K562 (cell line): ENCODE data around the gene CACNB2.

ENCODE experiments used
- E2F5 ChIP-seq: sonication (generic); formaldehyde crosslinking; IDR thresholded peaks from 2 replicates; pipeline ENCODE4 v1.8.0; 2022; ENCODE audit warnings: mild to moderate bottlenecking, missing genetic modification reagents
- HDGF ChIP-seq: fragments of 450-650 bp; IDR thresholded peaks from 2 replicates; pipeline ENCODE4 v1.6.1; 2016
- MYC ChIP-seq, 2 experiments: fragments of 250-450 bp in 1 of 2; sonication (Bioruptor Pico) in 1 of 2; IDR thresholded peaks; 2 replicates each; pipeline versions ENCODE4 v1.5.1 to v1.6.1; 2012 to 2021; ENCODE audit warnings: low read depth in 2 of 2, borderline replicate concordance in 1 of 2, improper control_type of control experiment in 1 of 2, low read length in 1 of 2, mild to moderate bottlenecking in 1 of 2, moderate library complexity in 1 of 2
- NR3C1 ChIP-seq: sonication (generic); formaldehyde crosslinking; IDR thresholded peaks from 2 replicates; pipeline ENCODE4 v1.8.1; 2022; ENCODE audit warnings: missing genetic modification reagents
- PBX2 ChIP-seq, 2 experiments: IDR thresholded peaks in 1 of 2; conservative IDR thresholded peaks in 1 of 2; 2 replicates each; pipeline ENCODE4 v1.6.1; 2016; ENCODE audit warnings: low read depth in 2 of 2, mild to moderate bottlenecking in 1 of 2, missing compliant biosample characterization in 1 of 2, missing genetic modification characterization in 1 of 2, moderate library complexity in 1 of 2
- POLR2AphosphoS5 ChIP-seq: IDR thresholded peaks from 2 replicates; pipeline ENCODE4 v1.6.1; 2011; ENCODE audit warnings: mild to moderate bottlenecking, low read depth, low read length, moderate library complexity; ENCODE audit not compliant: control insufficient read depth, insufficient read depth
- PREB ChIP-seq: sonication (generic); formaldehyde crosslinking; IDR thresholded peaks from 2 replicates; pipeline ENCODE4 v1.8.1; 2023; ENCODE audit warnings: mild to moderate bottlenecking, missing genetic modification reagents
- RAD21 ChIP-seq, 2 experiments: fragments of 250-450 bp in 1 of 2; fragments of 450-650 bp in 1 of 2; sonication (Bioruptor Pico) in 1 of 2; formaldehyde crosslinking in 1 of 2; IDR thresholded peaks in 1 of 2; conservative IDR thresholded peaks in 1 of 2; 2 replicates each; pipeline versions ENCODE4 v1.4.0 to v1.8.0; 2020 to 2022; ENCODE audit warnings: mild to moderate bottlenecking in 2 of 2, moderate library complexity in 1 of 2
- TARDBP ChIP-seq: fragments of 450-650 bp; IDR thresholded peaks from 2 replicates; pipeline ENCODE4 v1.6.1; 2016
- UBTF ChIP-seq, 2 experiments: IDR thresholded peaks; 2 replicates each; pipeline ENCODE4 v1.6.1; 2012; ENCODE audit warnings: improper control_type of control experiment in 2 of 2, low read depth in 2 of 2, low read length in 2 of 2, borderline replicate concordance in 1 of 2
- ZNF274 ChIP-seq: IDR thresholded peaks from 2 replicates; pipeline ENCODE4 v1.6.1; 2011; ENCODE audit warnings: low read depth, mild to moderate bottlenecking, low read length, moderate library complexity, borderline replicate concordance
- ZNF431 ChIP-seq: sonication (generic); formaldehyde crosslinking; IDR thresholded peaks from 2 replicates; pipeline ENCODE4 v1.8.0; 2022; ENCODE audit warnings: mild to moderate bottlenecking, missing genetic modification reagents
- TF ChIP-seq, protein P1 (sequence below), 3 experiments: IDR thresholded peaks in 2 of 3; conservative IDR thresholded peaks in 1 of 3; 2 replicates each; pipeline ENCODE4 v1.5.1; 2011 to 2012; ENCODE audit warnings: low read length in 3 of 3, mild to moderate bottlenecking in 3 of 3, control low read depth in 2 of 3, improper control_type of control experiment in 1 of 3, inconsistent platforms in 1 of 3, low read depth in 1 of 3, mixed read lengths in 1 of 3, moderate library complexity in 1 of 3; ENCODE audit not compliant: insufficient read depth in 2 of 3
- TF ChIP-seq, protein P2 (sequence below): fragments of 250-450 bp; sonication (Bioruptor Pico); IDR thresholded peaks from 2 replicates; pipeline ENCODE4 v1.4.0; 2020

GRCh38 chr10:18122753-18123152, 17.5 kb upstream of the CACNB2 start:
- TF ChIP-seq E2F5 (CRISPR knock-in tag) (no peak), NR3C1 (CRISPR knock-in tag) (no peak), RAD21 (CRISPR knock-in tag; conservative IDR thresholded peaks at IDR 0.05 in 1 of 2, IDR thresholded peaks at IDR 0.05 in 1 of 2) (no peak), HDGF (no peak), TARDBP (no peak), ZNF274 (no peak), PREB (CRISPR knock-in tag) (no peak), MYC (IDR thresholded peaks at IDR 0.05; ENCODE audit: low read depth, low read length) (no peak), MYC (CRISPR knock-in tag; IDR thresholded peaks at IDR 0.05; ENCODE audit: borderline replicate concordance, low read depth) (no peak), UBTF (IDR thresholded peaks at IDR 0.05; ENCODE audit: borderline replicate concordance in 1 of 2, low read depth in 2 of 2, low read length in 2 of 2) (no peak), POLR2AphosphoS5 (no peak), ZNF431 (no peak), PBX2 (CRISPR knock-in tag; IDR thresholded peaks at IDR 0.05; ENCODE audit: low read depth) (no peak), PBX2 (tag; conservative IDR thresholded peaks at IDR 0.05; ENCODE audit: low read depth) (no peak)
- TF ChIP-seq, protein P1, sequence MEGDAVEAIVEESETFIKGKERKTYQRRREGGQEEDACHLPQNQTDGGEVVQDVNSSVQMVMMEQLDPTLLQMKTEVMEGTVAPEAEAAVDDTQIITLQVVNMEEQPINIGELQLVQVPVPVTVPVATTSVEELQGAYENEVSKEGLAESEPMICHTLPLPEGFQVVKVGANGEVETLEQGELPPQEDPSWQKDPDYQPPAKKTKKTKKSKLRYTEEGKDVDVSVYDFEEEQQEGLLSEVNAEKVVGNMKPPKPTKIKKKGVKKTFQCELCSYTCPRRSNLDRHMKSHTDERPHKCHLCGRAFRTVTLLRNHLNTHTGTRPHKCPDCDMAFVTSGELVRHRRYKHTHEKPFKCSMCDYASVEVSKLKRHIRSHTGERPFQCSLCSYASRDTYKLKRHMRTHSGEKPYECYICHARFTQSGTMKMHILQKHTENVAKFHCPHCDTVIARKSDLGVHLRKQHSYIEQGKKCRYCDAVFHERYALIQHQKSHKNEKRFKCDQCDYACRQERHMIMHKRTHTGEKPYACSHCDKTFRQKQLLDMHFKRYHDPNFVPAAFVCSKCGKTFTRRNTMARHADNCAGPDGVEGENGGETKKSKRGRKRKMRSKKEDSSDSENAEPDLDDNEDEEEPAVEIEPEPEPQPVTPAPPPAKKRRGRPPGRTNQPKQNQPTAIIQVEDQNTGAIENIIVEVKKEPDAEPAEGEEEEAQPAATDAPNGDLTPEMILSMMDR (IDR thresholded peaks at IDR 0.05 in 2 of 3, conservative IDR thresholded peaks at IDR 0.05 in 1 of 3; ENCODE audit: insufficient read depth in 2 of 3, low read depth in 1 of 3, low read length in 3 of 3) = no peak
- TF ChIP-seq, protein P2, sequence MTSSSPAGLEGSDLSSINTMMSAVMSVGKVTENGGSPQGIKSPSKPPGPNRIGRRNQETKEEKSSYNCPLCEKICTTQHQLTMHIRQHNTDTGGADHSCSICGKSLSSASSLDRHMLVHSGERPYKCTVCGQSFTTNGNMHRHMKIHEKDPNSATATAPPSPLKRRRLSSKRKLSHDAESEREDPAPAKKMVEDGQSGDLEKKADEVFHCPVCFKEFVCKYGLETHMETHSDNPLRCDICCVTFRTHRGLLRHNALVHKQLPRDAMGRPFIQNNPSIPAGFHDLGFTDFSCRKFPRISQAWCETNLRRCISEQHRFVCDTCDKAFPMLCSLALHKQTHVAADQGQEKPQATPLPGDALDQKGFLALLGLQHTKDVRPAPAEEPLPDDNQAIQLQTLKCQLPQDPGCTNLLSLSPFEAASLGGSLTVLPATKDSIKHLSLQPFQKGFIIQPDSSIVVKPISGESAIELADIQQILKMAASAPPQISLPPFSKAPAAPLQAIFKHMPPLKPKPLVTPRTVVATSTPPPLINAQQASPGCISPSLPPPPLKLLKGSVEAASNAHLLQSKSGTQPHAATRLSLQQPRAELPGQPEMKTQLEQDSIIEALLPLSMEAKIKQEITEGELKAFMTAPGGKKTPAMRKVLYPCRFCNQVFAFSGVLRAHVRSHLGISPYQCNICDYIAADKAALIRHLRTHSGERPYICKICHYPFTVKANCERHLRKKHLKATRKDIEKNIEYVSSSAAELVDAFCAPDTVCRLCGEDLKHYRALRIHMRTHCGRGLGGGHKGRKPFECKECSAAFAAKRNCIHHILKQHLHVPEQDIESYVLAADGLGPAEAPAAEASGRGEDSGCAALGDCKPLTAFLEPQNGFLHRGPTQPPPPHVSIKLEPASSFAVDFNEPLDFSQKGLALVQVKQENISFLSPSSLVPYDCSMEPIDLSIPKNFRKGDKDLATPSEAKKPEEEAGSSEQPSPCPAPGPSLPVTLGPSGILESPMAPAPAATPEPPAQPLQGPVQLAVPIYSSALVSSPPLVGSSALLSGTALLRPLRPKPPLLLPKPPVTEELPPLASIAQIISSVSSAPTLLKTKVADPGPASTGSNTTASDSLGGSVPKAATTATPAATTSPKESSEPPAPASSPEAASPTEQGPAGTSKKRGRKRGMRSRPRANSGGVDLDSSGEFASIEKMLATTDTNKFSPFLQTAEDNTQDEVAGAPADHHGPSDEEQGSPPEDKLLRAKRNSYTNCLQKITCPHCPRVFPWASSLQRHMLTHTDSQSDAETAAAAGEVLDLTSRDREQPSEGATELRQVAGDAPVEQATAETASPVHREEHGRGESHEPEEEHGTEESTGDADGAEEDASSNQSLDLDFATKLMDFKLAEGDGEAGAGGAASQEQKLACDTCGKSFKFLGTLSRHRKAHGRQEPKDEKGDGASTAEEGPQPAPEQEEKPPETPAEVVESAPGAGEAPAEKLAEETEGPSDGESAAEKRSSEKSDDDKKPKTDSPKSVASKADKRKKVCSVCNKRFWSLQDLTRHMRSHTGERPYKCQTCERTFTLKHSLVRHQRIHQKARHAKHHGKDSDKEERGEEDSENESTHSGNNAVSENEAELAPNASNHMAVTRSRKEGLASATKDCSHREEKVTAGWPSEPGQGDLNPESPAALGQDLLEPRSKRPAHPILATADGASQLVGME (CRISPR knock-in tag) = no peak
